HEK293T (cell line): ENCODE data around the gene PRSS53.

Experiments used
- ARNT ChIP-seq: fragments of 450-650 bp; IDR thresholded peaks from 2 replicates; pipeline ENCODE4 v1.6.1; 2017; ENCODE audit warnings: mild to moderate bottlenecking
- BHLHE40 ChIP-seq: fragments of 450-650 bp; IDR thresholded peaks from 2 replicates; pipeline ENCODE4 v1.6.1; 2016; ENCODE audit warnings: mild to moderate bottlenecking, moderate library complexity, borderline replicate concordance
- CTBP1 ChIP-seq: fragments of 450-650 bp; IDR thresholded peaks from 2 replicates; pipeline ENCODE4 v1.6.1; 2016; ENCODE audit warnings: borderline replicate concordance
- ELF4 ChIP-seq: fragments of 450-650 bp; IDR thresholded peaks from 2 replicates; pipeline ENCODE4 v1.6.1; 2017; ENCODE audit warnings: antibody characterized with exemption
- FOXA1 ChIP-seq: fragments of 450-650 bp; IDR thresholded peaks from 2 replicates; pipeline ENCODE4 v1.6.1; 2016; ENCODE audit warnings: mild to moderate bottlenecking
- FOXK2 ChIP-seq: fragments of 450-650 bp; IDR thresholded peaks from 2 replicates; pipeline ENCODE4 v1.6.1; 2016; ENCODE audit warnings: mild to moderate bottlenecking
- FOXM1 ChIP-seq: fragments of 450-650 bp; IDR thresholded peaks from 2 replicates; pipeline ENCODE4 v1.6.1; 2017; ENCODE audit warnings: mild to moderate bottlenecking, borderline replicate concordance
- L3MBTL2 ChIP-seq: fragments of 450-650 bp; conservative IDR thresholded peaks from 2 replicates; pipeline ENCODE4 v1.6.1; 2016; ENCODE audit warnings: mild to moderate bottlenecking
- LEF1 ChIP-seq: fragments of 450-650 bp; IDR thresholded peaks from 2 replicates; pipeline ENCODE4 v1.6.1; 2017; ENCODE audit warnings: mild to moderate bottlenecking, borderline replicate concordance
- NFRKB ChIP-seq: fragments of 450-650 bp; IDR thresholded peaks from 2 replicates; pipeline ENCODE4 v1.6.1; 2016; ENCODE audit warnings: mild to moderate bottlenecking, moderate library complexity
- SP1 ChIP-seq: fragments of 450-650 bp; IDR thresholded peaks from 2 replicates; pipeline ENCODE4 v1.6.1; 2017
- SUZ12 ChIP-seq: fragments of 450-650 bp; IDR thresholded peaks from 2 replicates; pipeline ENCODE4 v1.6.1; 2016; ENCODE audit warnings: mild to moderate bottlenecking
- ZNF384 ChIP-seq: fragments of 450-650 bp; IDR thresholded peaks from 2 replicates; pipeline ENCODE4 v1.6.1; 2016
- TF ChIP-seq, protein P1 (sequence below): fragments of 450-650 bp; IDR thresholded peaks from 2 replicates; pipeline ENCODE4 v1.6.1; 2016

DNA sequence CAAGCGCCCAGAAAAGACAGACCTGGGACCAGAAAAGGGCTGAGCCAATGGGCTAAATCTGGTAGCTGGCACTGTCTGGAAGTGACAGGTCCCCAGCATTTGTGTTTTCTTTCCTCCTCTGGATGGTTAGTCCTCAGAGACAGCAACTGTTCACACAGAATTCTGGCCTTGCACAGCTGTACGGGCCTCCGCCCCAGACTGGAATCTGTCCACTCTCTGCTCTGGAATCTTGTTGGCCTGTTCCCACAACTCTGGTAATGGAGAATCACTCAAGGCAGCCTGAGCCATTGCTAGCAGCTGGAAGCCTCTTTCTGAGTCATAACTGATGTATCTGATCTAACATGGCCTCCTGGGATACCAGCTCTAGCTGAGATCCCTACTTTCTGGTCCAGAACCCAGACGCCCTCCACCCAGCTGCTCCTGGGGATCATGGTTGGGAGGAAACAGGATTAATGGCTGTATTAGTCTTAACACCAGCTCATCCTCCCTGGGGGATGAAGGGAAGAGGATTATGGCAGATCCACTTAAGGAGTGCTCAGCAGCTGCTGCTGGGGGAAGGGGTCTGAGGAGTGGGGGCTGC lies 23.8 kb downstream of the PRSS53 start:
- TF ChIP-seq FOXK2 (no peak), ARNT (no peak), SUZ12 (no peak), FOXA1 (no peak), SP1 (no peak), BHLHE40 (no peak), LEF1 (no peak), FOXM1 (no peak), ELF4 (no peak), CTBP1 (no peak), L3MBTL2 (no peak), NFRKB (no peak), ZNF384 (no peak)
- TF ChIP-seq, protein P1, sequence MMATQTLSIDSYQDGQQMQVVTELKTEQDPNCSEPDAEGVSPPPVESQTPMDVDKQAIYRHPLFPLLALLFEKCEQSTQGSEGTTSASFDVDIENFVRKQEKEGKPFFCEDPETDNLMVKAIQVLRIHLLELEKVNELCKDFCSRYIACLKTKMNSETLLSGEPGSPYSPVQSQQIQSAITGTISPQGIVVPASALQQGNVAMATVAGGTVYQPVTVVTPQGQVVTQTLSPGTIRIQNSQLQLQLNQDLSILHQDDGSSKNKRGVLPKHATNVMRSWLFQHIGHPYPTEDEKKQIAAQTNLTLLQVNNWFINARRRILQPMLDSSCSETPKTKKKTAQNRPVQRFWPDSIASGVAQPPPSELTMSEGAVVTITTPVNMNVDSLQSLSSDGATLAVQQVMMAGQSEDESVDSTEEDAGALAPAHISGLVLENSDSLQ: no peak
